Measurements from ENCODE around the gene TMEM132A.

Gene TMEM132A

GRCh38 chr11:60878245-60879101 lies 45.8 kb upstream of the TMEM132A start:
- Histone ChIP-seq H3K4me3 (ENCODE audit: low read depth in 1 of 2, low read length in 2 of 2) (no peak overlapping the region), H3K4me1 (ENCODE audit: insufficient read depth, low read length) (peaks cover 22% of the 10 kb centered on the region), H3K9me3 (ENCODE audit: insufficient read depth, low read length, severe bottlenecking) (no peaks in the 10 kb centered on the region), H3K27me3 (ENCODE audit: insufficient read depth, low read length, poor library complexity) (no peaks in the 10 kb centered on the region), H2AFZ (ENCODE audit: low read depth, low read length) (no peak overlapping the region), H3K27ac (ENCODE audit: low read length) (no peak overlapping the region), H3K4me2 (ENCODE audit: insufficient read depth, low read length) (no peak overlapping the region), H3K36me3 (ENCODE audit: insufficient read depth, low read length) (peaks cover 10% of the 10 kb centered on the region), H3K9ac (ENCODE audit: low read depth, low read length) (no peak overlapping the region), H4K20me1 (ENCODE audit: insufficient read depth, low read length) (no peaks in the 10 kb centered on the region), H3K79me2 (ENCODE audit: insufficient read depth, low read length) (no peaks in the 10 kb centered on the region)
- TF ChIP-seq, protein P1, sequence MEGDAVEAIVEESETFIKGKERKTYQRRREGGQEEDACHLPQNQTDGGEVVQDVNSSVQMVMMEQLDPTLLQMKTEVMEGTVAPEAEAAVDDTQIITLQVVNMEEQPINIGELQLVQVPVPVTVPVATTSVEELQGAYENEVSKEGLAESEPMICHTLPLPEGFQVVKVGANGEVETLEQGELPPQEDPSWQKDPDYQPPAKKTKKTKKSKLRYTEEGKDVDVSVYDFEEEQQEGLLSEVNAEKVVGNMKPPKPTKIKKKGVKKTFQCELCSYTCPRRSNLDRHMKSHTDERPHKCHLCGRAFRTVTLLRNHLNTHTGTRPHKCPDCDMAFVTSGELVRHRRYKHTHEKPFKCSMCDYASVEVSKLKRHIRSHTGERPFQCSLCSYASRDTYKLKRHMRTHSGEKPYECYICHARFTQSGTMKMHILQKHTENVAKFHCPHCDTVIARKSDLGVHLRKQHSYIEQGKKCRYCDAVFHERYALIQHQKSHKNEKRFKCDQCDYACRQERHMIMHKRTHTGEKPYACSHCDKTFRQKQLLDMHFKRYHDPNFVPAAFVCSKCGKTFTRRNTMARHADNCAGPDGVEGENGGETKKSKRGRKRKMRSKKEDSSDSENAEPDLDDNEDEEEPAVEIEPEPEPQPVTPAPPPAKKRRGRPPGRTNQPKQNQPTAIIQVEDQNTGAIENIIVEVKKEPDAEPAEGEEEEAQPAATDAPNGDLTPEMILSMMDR (IDR thresholded peaks at IDR 0.05; ENCODE audit: borderline replicate concordance, extremely low read depth, low read length, poor library complexity, severe bottlenecking): no peak
- no peak for TF ChIP-seq EZH2 (IDR thresholded peaks at IDR 0.05; ENCODE audit: borderline replicate concordance, low read depth, low read length, severe bottlenecking)
- DNase-seq (no peak), ATAC-seq (ENCODE audit: insufficient read depth, low read depth) (no peak)

DNA sequence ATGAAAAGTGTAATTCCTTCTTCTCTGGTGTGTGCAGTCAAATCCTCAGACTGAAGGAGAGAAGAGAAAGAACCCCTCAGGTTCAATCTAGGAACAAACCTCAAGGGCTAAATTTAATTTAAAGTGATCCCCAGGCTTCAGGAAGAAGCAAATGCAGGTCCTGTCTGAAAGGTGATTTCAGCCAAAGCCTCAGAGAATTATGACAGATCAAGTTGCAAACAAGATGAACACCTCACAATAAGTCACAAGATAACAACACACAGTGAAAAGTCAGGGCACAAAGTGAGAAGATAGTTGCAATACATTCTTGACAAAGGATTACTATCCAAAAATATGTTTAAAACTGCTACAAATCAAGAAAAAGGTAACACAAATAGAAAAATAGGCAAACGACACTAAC lies 45.2 kb upstream of the TMEM132A start:
- no peak for TF ChIP-seq EZH2 (IDR thresholded peaks at IDR 0.05; ENCODE audit: borderline replicate concordance, low read depth, low read length, severe bottlenecking)
- TF ChIP-seq, protein P1 (IDR thresholded peaks at IDR 0.05; ENCODE audit: borderline replicate concordance, extremely low read depth, low read length, poor library complexity, severe bottlenecking): no peak
- no peak overlapping the region for H3K9ac ChIP-seq (ENCODE audit: low read depth, low read length)
- H3K79me2 ChIP-seq (ENCODE audit: insufficient read depth, low read length): no peaks in the 10 kb centered on the region
- DNase-seq (no peak), ATAC-seq (ENCODE audit: insufficient read depth, low read depth) (no peak)
- no peaks in the 10 kb centered on the region for H3K9me3 ChIP-seq (ENCODE audit: insufficient read depth, low read length, severe bottlenecking)
- H3K4me1 ChIP-seq (ENCODE audit: insufficient read depth, low read length): peaks cover 15% of the 10 kb centered on the region
- H2AFZ ChIP-seq (ENCODE audit: low read depth, low read length): no peak overlapping the region
- no peak overlapping the region for H3K4me2 ChIP-seq (ENCODE audit: insufficient read depth, low read length)
- peaks cover 10% of the 10 kb centered on the region for H3K36me3 ChIP-seq (ENCODE audit: insufficient read depth, low read length)
- H4K20me1 ChIP-seq (ENCODE audit: insufficient read depth, low read length): no peaks in the 10 kb centered on the region
- no peak overlapping the region for H3K4me3 ChIP-seq (ENCODE audit: low read depth in 1 of 2, low read length in 2 of 2)
- no peak overlapping the region for H3K27ac ChIP-seq (ENCODE audit: low read length)
- no peaks in the 10 kb centered on the region for H3K27me3 ChIP-seq (ENCODE audit: insufficient read depth, low read length, poor library complexity)

GRCh38 chr11:60879971-60880588 lies 44.2 kb upstream of the TMEM132A start:
- DNase-seq: no peak

More at GRCh38 chr11:60879971-60880588, 44.2 kb upstream of the TMEM132A start:
- H3K4me1 ChIP-seq (ENCODE audit: insufficient read depth, low read length): peaks cover 5% of the 10 kb centered on the region; the same call in 1 of the 2 replicates
- no peak for TF ChIP-seq EZH2 (IDR thresholded peaks at IDR 0.05; ENCODE audit: borderline replicate concordance, low read depth, low read length, severe bottlenecking)
- TF ChIP-seq, protein P1 (IDR thresholded peaks at IDR 0.05; ENCODE audit: borderline replicate concordance, extremely low read depth, low read length, poor library complexity, severe bottlenecking): no peak
- H3K9me3 ChIP-seq (ENCODE audit: insufficient read depth, low read length, severe bottlenecking): no peaks in the 10 kb centered on the region
- no peaks in the 10 kb centered on the region for H3K79me2 ChIP-seq (ENCODE audit: insufficient read depth, low read length)
- H4K20me1 ChIP-seq (ENCODE audit: insufficient read depth, low read length): no peaks in the 10 kb centered on the region
- peaks cover 10% of the 10 kb centered on the region for H3K36me3 ChIP-seq (ENCODE audit: insufficient read depth, low read length)
- H3K9ac ChIP-seq (ENCODE audit: low read depth, low read length): no peak overlapping the region
- H3K4me2 ChIP-seq (ENCODE audit: insufficient read depth, low read length): no peak overlapping the region
- no peak overlapping the region for H3K4me3 ChIP-seq (ENCODE audit: low read depth in 1 of 2, low read length in 2 of 2)
- ATAC-seq (ENCODE audit: insufficient read depth, low read depth): peak; percentile 70
- H3K27me3 ChIP-seq (ENCODE audit: insufficient read depth, low read length, poor library complexity): no peaks in the 10 kb centered on the region
- no peak overlapping the region for H2AFZ ChIP-seq (ENCODE audit: low read depth, low read length)
- H3K27ac ChIP-seq (ENCODE audit: low read length): 0 out of 2 replicates have a peak overlapping the region, but pooled peaks have one; percentile 22

Measured in DND-41 (cell line).